Activated T-cell treated with anti-CD3 and anti-CD28 coated beads for 24 hours (primary cell): ENCODE measurements around the gene CATSPERE.
A peak's percentile ranks its signal among the peaks of the same experiment; 100 is the strongest.
"Not testable (repeated sequence)": the region's sequence is repeated elsewhere in the genome, so short reads cannot be mapped to it uniquely, and the experiment has no call there.

Source experiments
- DNase-seq: peaks from one replicate; pipeline ENCODE4 v3.0.0-alpha.2; 2020; ENCODE audit warnings: low read depth

Gene CATSPERE

GRCh38 chr1:244552336-244552735 is 91.3 kb downstream of the CATSPERE start:
- DNase-seq: no peak

GRCh38 chr1:244556263-244556662 is 95.2 kb downstream of the CATSPERE start:
- DNase-seq: no peak

GRCh38 chr1:244557565-244557964 is 96.5 kb downstream of the CATSPERE start:
- no peak for DNase-seq

- no peak for DNase-seq
Measured at GRCh38 chr1:244559561-244559960, 98.5 kb downstream of the CATSPERE start.

GRCh38 chr1:244562877-244563276 is 101.8 kb downstream of the CATSPERE start:
- DNase-seq: not testable (repeated sequence)

- no peak for DNase-seq
Measured at GRCh38 chr1:244573768-244574167, 112.7 kb downstream of the CATSPERE start.

- no peak for DNase-seq
Measured at GRCh38 chr1:244576259-244576892, 115.3 kb downstream of the CATSPERE start.

GRCh38 chr1:244578205-244578604 is 117.1 kb downstream of the CATSPERE start:
- not testable (repeated sequence) for DNase-seq

- no peak for DNase-seq
Measured at GRCh38 chr1:244583358-244583982, 122.4 kb downstream of the CATSPERE start.

- DNase-seq: no peak
Measured at GRCh38 chr1:244585867-244586266, 124.8 kb downstream of the CATSPERE start.

- DNase-seq: no peak
Measured at GRCh38 chr1:244590670-244591069, 129.6 kb downstream of the CATSPERE start.

GRCh38 chr1:244598611-244599010 is 137.5 kb downstream of the CATSPERE start:
- DNase-seq: no peak

- peak; percentile 27 for DNase-seq
Measured at GRCh38 chr1:244599937-244600350, 138.9 kb downstream of the CATSPERE start.

GRCh38 chr1:244601336-244601735 is 140.3 kb downstream of the CATSPERE start:
- DNase-seq: no peak

- no peak for DNase-seq
Measured at GRCh38 chr1:244603498-244603897, 142.4 kb downstream of the CATSPERE start.

GRCh38 chr1:244605835-244606370 is 144.8 kb downstream of the CATSPERE start:
- no peak for DNase-seq

GRCh38 chr1:244614113-244614836 is 153.2 kb downstream of the CATSPERE start:
- DNase-seq: no peak

- no peak for DNase-seq
Measured at GRCh38 chr1:244614879-244615278, 153.8 kb downstream of the CATSPERE start.

GRCh38 chr1:244615301-244615700 is 154.2 kb downstream of the CATSPERE start:
- no peak for DNase-seq

- DNase-seq: no peak
Measured at GRCh38 chr1:244626709-244627108, 165.6 kb downstream of the CATSPERE start.

GRCh38 chr1:244628789-244629188 is 167.7 kb downstream of the CATSPERE start:
- DNase-seq: no peak

- DNase-seq: no peak
Measured at GRCh38 chr1:244633140-244633539, 172.1 kb downstream of the CATSPERE start.

GRCh38 chr1:244634546-244634945 is 173.5 kb downstream of the CATSPERE start:
- DNase-seq: no peak
